OCI-LY3 (cell line): ENCODE data around the gene PRKAR1B.

Source experiments
- H2AFZ ChIP-seq: fragments of 200-600, 300-600 bp; shearing (Covaris generic); 2 replicates; pipeline ENCODE4 v1.6.0; 2014; ENCODE audit warnings: antibody characterized with exemption, low read depth, low read length
- H3K27ac ChIP-seq: fragments of 200-600, 300-600 bp; sonication (generic); 2 replicates; pipeline ENCODE4 v1.5.1; 2014; ENCODE audit warnings: mild to moderate bottlenecking, low read length, moderate library complexity, mixed read lengths
- H3K27me3 ChIP-seq: fragments of 200-600, 300-600 bp; sonication (generic); 2 replicates; pipeline ENCODE4 v1.6.1; 2014; ENCODE audit warnings: low read depth, low read length, mixed read lengths
- H3K36me3 ChIP-seq: fragments of 200-600, 300-600 bp; sonication (generic); replicated peaks from 2 replicates; pipeline ENCODE3; 2014; ENCODE audit warnings: low read depth, low read length, mixed read lengths
- H3K4me1 ChIP-seq: fragments of 300-600, 200-600 bp; sonication (generic); 2 replicates; pipeline ENCODE4 v1.6.1; 2014; ENCODE audit warnings: low read length, mixed read lengths
- H3K4me2 ChIP-seq: fragments of 200-600, 300-600 bp; sonication (generic); 2 replicates; pipeline ENCODE4 v1.6.1; 2014; ENCODE audit warnings: low read length, mixed read lengths
- H3K4me3 ChIP-seq: fragments of 300-600, 200-600 bp; sonication (generic); 2 replicates; pipeline ENCODE4 v1.5.1; 2014; ENCODE audit warnings: antibody characterized with exemption, mild to moderate bottlenecking, low read length, moderate library complexity
- H3K79me2 ChIP-seq: fragments of 300-600, 200-600 bp; shearing (Covaris generic); 2 replicates; pipeline ENCODE4 v1.6.1; 2014; ENCODE audit warnings: mild to moderate bottlenecking, low read length, mixed read lengths
- H3K9ac ChIP-seq: fragments of 300-600, 200-600 bp; shearing (Covaris generic); 2 replicates; pipeline ENCODE4 v1.6.0; 2014; ENCODE audit warnings: mild to moderate bottlenecking, low read length, moderate library complexity
- H3K9me3 ChIP-seq: fragments of 200-600, 300-600 bp; shearing (Covaris generic); 2 replicates; pipeline ENCODE4 v1.6.1; 2014; ENCODE audit warnings: low read length, mixed read lengths; ENCODE audit not compliant: insufficient read depth
- H4K20me1 ChIP-seq: fragments of 200-600, 300-600 bp; sonication (generic); 2 replicates; pipeline ENCODE4 v1.6.1; 2016; ENCODE audit warnings: low read length, mixed read lengths; ENCODE audit not compliant: insufficient read depth
- EZH2phosphoT487 ChIP-seq: fragments of 200-600 bp; shearing (Covaris generic); IDR thresholded peaks from 2 replicates; pipeline ENCODE4 v1.6.1; 2018; ENCODE audit warnings: antibody characterized with exemption, mixed run types, low read depth
- TF ChIP-seq, protein P1 (sequence below): fragments of 200-600, 300-600 bp; sonication (generic); IDR thresholded peaks from 2 replicates; pipeline ENCODE4 v1.5.1; 2014; ENCODE audit warnings: antibody characterized with exemption, low read length, low read depth

Gene PRKAR1B

DNA sequence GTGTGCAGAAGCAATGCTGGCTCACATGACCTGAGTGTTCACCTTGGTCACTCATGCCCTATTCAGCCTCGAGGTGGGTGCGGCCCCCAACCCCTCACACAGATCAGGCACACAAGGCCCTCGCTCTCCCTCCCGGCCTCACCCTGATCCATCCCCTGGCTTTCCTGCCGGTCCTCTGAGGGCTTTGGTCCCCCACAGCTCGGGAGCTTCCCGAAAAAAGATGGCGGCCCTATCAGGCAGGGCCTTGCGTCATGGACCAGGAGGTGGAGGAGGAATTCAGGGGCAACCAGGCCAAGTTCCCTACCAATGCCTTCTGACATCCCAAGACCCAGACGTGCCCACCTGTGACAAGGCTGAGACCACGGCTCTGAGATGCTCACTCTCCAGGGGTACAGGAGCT, 44.3 kb downstream of the PRKAR1B start:
- H3K4me2 ChIP-seq = no peak overlapping the region
- H3K4me1 ChIP-seq = no peaks in the 10 kb centered on the region
- no peaks in the 10 kb centered on the region for H3K9me3 ChIP-seq
- no peaks in the 10 kb centered on the region for H3K79me2 ChIP-seq
- no peak overlapping the region for H2AFZ ChIP-seq
- H3K4me3 ChIP-seq = no peak overlapping the region
- no peak overlapping the region for H3K27ac ChIP-seq
- no peaks in the 10 kb centered on the region for H4K20me1 ChIP-seq
- H3K9ac ChIP-seq = no peak overlapping the region
- H3K27me3 ChIP-seq = no peaks in the 10 kb centered on the region
- peaks cover 26% of the 10 kb centered on the region for H3K36me3 ChIP-seq
- TF ChIP-seq EZH2phosphoT487 = no peak
- TF ChIP-seq, protein P1, sequence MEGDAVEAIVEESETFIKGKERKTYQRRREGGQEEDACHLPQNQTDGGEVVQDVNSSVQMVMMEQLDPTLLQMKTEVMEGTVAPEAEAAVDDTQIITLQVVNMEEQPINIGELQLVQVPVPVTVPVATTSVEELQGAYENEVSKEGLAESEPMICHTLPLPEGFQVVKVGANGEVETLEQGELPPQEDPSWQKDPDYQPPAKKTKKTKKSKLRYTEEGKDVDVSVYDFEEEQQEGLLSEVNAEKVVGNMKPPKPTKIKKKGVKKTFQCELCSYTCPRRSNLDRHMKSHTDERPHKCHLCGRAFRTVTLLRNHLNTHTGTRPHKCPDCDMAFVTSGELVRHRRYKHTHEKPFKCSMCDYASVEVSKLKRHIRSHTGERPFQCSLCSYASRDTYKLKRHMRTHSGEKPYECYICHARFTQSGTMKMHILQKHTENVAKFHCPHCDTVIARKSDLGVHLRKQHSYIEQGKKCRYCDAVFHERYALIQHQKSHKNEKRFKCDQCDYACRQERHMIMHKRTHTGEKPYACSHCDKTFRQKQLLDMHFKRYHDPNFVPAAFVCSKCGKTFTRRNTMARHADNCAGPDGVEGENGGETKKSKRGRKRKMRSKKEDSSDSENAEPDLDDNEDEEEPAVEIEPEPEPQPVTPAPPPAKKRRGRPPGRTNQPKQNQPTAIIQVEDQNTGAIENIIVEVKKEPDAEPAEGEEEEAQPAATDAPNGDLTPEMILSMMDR = no peak

DNA sequence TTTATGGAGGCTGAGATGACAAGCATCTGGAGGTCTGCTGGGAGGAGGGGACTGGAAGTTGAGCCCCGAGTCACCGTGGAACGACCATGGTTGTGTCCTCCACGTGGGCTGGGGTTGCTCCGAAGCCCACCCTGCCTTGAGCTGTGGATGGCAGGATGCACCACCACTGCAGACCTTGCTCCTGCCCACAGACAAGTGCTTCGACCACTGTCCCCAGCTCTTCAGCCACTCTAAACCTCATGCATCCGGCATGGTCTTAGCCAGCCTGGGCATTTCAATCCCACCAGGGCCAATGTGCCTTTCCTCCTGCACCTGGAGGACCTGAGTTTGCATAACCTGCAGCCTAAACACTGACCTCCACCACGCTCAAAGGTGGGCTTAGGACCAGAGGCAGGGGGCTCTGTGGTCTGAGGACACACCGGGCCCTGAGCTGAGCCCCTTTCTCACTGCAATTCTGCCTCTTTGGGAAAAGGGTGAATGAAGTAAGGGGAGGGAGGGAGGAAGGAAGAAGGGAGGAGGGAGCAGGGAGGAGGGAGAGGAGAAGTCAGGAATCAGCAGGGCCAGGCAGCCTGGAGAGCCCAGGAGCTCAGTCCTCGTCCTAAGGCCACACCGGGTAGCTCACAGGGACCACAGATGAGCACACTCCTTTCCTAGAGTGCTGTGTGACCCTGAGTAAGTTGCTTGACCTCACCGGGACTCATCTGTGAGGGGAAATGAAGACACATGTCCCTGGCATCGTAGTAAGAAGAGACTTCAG, 45.4 kb downstream of the PRKAR1B start:
- Histone ChIP-seq H3K27me3 (no peaks in the 10 kb centered on the region), H2AFZ (no peak overlapping the region), H3K4me2 (no peak overlapping the region), H3K4me3 (no peak overlapping the region), H3K9ac (no peak overlapping the region), H3K79me2 (no peaks in the 10 kb centered on the region), H3K9me3 (no peaks in the 10 kb centered on the region), H3K4me1 (no peaks in the 10 kb centered on the region), H4K20me1 (no peaks in the 10 kb centered on the region), H3K27ac (no peak overlapping the region), H3K36me3 (peaks cover 29% of the 10 kb centered on the region)
- TF ChIP-seq, protein P1 = no peak
- no peak for TF ChIP-seq EZH2phosphoT487

DNA sequence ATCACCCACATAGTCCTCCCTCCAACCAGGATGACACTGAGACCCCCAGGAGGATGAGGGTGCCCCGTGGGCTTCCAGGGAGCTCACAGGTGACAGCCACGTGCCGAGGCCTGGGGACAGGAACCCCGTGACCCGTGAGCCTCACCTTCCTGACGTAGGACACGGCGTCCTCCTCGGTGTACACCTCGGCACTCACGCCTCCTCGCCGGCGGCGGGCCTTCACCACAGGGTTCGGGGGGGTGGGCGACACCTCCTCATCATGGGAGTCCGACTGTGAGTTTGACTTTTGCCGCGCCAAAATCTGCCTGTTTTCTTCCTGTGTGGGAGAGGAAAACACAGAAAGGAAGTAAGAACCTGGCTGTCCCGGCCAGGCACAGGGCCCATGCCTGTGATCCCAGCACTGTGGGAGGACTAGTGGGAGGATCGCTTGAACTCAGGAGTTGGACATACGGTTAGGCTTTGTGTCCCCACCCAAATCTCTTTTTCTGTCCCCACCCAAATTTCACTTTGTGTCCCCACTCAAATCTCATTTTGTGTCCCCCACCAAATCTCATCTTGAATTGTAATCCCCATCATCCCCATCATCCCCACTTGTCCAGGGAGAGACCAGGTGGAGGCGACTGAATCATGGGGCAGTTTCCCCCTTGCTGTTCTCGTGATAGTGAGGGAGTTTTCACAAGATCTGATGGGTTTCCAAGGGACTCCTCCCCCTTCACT, 46.5 kb downstream of the PRKAR1B start:
- no peak overlapping the region for H3K27ac ChIP-seq
- no peaks in the 10 kb centered on the region for H3K79me2 ChIP-seq
- H3K27me3 ChIP-seq = no peaks in the 10 kb centered on the region
- no peaks in the 10 kb centered on the region for H3K9me3 ChIP-seq
- no peaks in the 10 kb centered on the region for H4K20me1 ChIP-seq
- no peak overlapping the region for H3K4me2 ChIP-seq
- TF ChIP-seq EZH2phosphoT487 = no peak
- TF ChIP-seq, protein P1 = no peak
- H3K9ac ChIP-seq = no peak overlapping the region
- H2AFZ ChIP-seq = no peak overlapping the region
- H3K4me3 ChIP-seq = no peak overlapping the region
- H3K4me1 ChIP-seq = no peaks in the 10 kb centered on the region
- peaks cover 29% of the 10 kb centered on the region for H3K36me3 ChIP-seq

DNA sequence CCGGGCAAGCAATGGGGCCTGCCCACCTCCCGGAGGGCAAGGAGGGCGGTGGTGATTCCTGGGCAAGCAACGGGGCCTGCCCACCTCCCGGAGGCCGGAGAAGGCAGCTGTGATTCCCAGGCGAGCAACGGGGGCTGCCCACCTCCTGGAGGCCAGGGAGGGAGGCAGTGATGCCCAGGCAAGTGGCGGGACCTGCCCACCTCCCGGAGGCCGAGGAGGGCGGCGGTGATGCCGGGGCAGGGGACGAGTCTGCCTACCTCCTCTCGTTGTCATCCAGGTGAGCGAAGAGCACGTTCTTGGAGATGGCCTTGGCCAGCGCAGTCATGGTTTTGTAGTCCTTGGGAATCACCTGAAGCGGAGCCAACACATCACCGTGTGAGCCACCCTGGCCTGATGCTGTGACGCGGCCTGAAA, 50.1 kb downstream of the PRKAR1B start:
- Histone ChIP-seq H3K36me3 (peaks cover 24% of the 10 kb centered on the region), H4K20me1 (no peaks in the 10 kb centered on the region), H3K9ac (no peak overlapping the region), H2AFZ (no peak overlapping the region), H3K4me3 (no peak overlapping the region), H3K27ac (no peak overlapping the region), H3K4me2 (no peak overlapping the region), H3K27me3 (no peaks in the 10 kb centered on the region), H3K79me2 (no peaks in the 10 kb centered on the region), H3K9me3 (no peaks in the 10 kb centered on the region), H3K4me1 (no peaks in the 10 kb centered on the region)
- TF ChIP-seq, protein P1 = no peak
- TF ChIP-seq EZH2phosphoT487 = no peak
